ENCODE data around the gene TRIM15.
"Not testable (repeated sequence)": the region's sequence is repeated elsewhere in the genome, so short reads cannot be mapped to it uniquely, and the experiment has no call there.

The TRIM15 gene

GRCh38 chr6:30163918-30164654, 740 bp downstream of the TRIM15 start:
- DNase-seq = no peak

- no peak for DNase-seq
Observed at GRCh38 chr6:30164714-30165113, 1.4 kb downstream of the TRIM15 start.

- DNase-seq = not testable (repeated sequence)
Observed at GRCh38 chr6:30165238-30165637, 1.9 kb downstream of the TRIM15 start.

GRCh38 chr6:30167101-30167500, 3.8 kb downstream of the TRIM15 start:
- peak in 1 of 6 experiments; percentile 10 for DNase-seq

GRCh38 chr6:30168741-30169140, 5.4 kb downstream of the TRIM15 start:
- no peak for DNase-seq

- DNase-seq = peak in 2 of 6 experiments; percentile 31 to 47
Observed at GRCh38 chr6:30169658-30170614, 6.6 kb downstream of the TRIM15 start.

GRCh38 chr6:30171677-30172471, 8.5 kb downstream of the TRIM15 start:
- DNase-seq = peak in 1 of 6 experiments; percentile 20

- no peak for DNase-seq
Observed at GRCh38 chr6:30172681-30173080, 9.3 kb downstream of the TRIM15 start.

GRCh38 chr6:30175765-30176164, 12.4 kb downstream of the TRIM15 start:
- no peak for DNase-seq

GRCh38 chr6:30178837-30179236, 15.5 kb downstream of the TRIM15 start:
- DNase-seq = no peak

- DNase-seq = no peak
Observed at GRCh38 chr6:30180145-30180544, 16.8 kb downstream of the TRIM15 start.

GRCh38 chr6:30184417-30185031, 21.2 kb downstream of the TRIM15 start:
- DNase-seq = no peak

GRCh38 chr6:30185846-30186484, 22.6 kb downstream of the TRIM15 start:
- no peak for DNase-seq

GRCh38 chr6:30188541-30188940, 25.2 kb downstream of the TRIM15 start:
- DNase-seq = no peak

- DNase-seq = no peak
Observed at GRCh38 chr6:30192076-30192475, 28.7 kb downstream of the TRIM15 start.

GRCh38 chr6:30194797-30195690, 31.7 kb downstream of the TRIM15 start:
- no peak for DNase-seq

- no peak for DNase-seq
Observed at GRCh38 chr6:30195951-30196350, 32.6 kb downstream of the TRIM15 start.

GRCh38 chr6:30196376-30196775, 33.0 kb downstream of the TRIM15 start:
- no peak for DNase-seq

GRCh38 chr6:30198166-30199084, 35.1 kb downstream of the TRIM15 start:
- no peak for DNase-seq

Measured in stimulated activated naive CD4-positive, alpha-beta T cell (primary cell).